GM10266 (cell line): ENCODE measurements around the gene CXXC5.
"Not testable (repeated sequence)": the region's sequence is repeated elsewhere in the genome, so short reads cannot be mapped to it uniquely, and the experiment has no call there.

Experiments
- DNase-seq: peaks from one replicate; pipeline ENCODE4 v3.0.0; 2012; ENCODE audit errors: extremely low spot score
- TF ChIP-seq, protein P1 (sequence below): IDR thresholded peaks from 2 replicates; pipeline ENCODE4 v1.5.1; 2012; ENCODE audit warnings: mild to moderate bottlenecking, low read depth; ENCODE audit not compliant: control insufficient read depth, insufficient read depth; ENCODE audit errors: missing control alignments

The CXXC5 gene

DNA sequence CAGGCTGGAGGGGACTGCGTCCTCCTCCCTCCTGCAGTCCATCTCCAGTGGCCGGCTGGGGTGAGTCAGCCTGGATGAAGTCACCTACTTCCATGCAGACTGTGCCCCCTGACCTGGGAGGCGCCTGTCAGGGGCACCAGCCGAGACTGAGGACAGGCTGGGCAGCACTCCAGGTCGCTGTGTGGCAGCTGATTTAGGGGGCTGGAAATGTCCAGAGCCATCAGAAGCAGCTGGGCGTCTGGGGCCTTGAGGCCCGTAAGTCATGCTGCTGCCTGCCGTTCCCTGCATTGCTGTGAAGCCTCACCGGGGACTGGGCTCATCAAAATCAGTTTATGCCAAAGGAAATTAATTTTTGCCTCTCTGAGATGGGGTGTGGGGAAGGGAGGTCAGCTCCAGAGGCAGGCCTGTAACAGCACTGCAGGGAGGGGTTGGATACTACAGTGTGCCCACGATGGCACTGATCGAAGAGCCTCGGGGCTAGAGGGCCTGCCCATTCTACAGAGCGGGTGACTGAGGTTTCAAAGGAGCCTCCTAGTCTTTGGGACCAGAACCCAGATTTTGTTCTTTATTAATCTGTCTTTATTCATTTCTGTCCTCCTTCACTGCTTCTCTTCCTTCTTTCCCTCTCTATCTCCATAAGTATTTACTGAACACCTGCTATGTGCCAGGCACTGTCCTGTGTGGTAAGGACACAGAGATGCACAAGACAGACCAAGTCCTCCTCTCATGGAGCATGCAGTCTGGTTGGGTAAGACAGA, 77.1 kb downstream of the CXXC5 start:
- TF ChIP-seq, protein P1, sequence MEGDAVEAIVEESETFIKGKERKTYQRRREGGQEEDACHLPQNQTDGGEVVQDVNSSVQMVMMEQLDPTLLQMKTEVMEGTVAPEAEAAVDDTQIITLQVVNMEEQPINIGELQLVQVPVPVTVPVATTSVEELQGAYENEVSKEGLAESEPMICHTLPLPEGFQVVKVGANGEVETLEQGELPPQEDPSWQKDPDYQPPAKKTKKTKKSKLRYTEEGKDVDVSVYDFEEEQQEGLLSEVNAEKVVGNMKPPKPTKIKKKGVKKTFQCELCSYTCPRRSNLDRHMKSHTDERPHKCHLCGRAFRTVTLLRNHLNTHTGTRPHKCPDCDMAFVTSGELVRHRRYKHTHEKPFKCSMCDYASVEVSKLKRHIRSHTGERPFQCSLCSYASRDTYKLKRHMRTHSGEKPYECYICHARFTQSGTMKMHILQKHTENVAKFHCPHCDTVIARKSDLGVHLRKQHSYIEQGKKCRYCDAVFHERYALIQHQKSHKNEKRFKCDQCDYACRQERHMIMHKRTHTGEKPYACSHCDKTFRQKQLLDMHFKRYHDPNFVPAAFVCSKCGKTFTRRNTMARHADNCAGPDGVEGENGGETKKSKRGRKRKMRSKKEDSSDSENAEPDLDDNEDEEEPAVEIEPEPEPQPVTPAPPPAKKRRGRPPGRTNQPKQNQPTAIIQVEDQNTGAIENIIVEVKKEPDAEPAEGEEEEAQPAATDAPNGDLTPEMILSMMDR = no peak
- DNase-seq = no peak

DNA sequence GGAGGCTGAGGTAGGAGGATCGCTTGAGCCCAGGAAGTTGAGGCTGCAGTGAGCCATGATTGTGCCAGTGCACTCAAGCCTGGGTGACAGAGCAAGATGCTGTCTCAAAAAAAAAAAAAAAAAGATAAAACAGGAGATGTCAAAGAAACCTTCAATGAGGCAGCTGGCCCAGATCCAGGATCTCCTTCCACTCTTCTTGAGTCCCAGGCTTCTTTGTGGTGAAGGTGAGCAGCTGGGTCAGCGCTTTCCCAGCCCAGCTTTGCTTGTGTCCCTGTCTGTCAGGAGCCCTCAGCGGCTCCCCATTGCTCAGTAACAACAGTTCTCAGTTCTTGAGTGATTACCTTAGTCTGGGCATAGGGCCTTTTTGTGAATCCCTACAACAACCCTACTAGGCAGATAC, 78.1 kb downstream of the CXXC5 start:
- no peak for DNase-seq
- TF ChIP-seq, protein P1 = no peak

DNA sequence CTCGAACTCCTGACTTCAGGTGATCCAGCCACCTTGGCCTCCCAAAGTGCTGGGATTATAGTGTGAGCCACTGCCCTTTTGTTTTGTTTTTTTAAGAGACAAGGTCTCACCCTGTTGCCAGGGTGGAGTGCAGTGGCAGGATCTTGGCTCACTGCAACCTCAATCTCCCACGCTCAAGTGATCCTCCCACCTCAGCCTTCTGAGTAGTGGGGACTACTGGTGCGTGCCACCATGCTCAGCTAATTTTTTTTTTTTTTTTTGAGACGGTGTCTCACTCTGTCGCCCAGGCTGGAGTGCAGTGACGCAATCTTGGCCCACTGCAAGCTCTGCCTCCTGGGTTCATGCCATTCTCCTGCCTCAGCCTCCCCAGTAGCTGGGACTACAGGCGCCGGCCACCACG, 79.5 kb downstream of the CXXC5 start:
- DNase-seq = not testable (repeated sequence)

DNA sequence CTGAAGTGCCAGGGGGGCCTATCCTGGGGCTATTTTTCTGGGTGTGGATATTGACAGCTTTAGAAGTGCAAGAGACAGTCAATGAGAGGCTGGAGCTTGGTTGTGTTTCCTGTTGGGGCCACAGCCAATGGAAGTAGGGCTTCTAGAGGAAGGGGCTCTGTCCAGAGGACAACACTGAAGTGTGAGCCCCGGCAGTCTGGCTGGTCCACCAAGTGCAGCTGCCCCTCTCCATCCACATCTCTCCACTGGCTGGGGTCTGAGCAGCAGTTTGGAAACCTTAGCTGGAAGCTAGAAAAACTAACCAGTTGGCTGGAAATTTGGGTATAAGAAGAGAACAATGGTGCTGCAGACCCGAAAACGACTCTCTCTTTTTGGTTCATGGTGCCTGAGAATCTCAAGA, 83.1 kb downstream of the CXXC5 start:
- TF ChIP-seq, protein P1 = no peak
- DNase-seq = no peak

DNA sequence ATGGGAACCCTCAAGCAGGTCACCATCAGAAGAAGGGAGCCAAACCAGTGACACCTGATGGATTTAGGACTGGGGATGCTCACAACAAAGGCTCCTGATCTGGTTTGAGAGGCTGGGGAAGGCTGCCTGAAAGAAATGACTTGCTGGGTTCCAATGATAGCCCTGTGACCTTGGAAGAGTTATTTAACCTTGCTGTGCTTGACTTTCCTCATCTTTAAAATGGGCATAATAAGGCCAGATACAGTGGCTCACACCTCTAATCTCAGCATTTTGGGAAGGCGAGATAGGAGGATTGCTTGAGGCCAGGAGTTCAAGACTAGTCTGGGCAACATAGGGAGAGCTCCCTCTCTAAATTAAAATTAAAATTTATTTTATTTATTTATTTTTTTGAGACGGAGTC, 83.9 kb downstream of the CXXC5 start:
- no peak for DNase-seq
- TF ChIP-seq, protein P1 = no peak

DNA sequence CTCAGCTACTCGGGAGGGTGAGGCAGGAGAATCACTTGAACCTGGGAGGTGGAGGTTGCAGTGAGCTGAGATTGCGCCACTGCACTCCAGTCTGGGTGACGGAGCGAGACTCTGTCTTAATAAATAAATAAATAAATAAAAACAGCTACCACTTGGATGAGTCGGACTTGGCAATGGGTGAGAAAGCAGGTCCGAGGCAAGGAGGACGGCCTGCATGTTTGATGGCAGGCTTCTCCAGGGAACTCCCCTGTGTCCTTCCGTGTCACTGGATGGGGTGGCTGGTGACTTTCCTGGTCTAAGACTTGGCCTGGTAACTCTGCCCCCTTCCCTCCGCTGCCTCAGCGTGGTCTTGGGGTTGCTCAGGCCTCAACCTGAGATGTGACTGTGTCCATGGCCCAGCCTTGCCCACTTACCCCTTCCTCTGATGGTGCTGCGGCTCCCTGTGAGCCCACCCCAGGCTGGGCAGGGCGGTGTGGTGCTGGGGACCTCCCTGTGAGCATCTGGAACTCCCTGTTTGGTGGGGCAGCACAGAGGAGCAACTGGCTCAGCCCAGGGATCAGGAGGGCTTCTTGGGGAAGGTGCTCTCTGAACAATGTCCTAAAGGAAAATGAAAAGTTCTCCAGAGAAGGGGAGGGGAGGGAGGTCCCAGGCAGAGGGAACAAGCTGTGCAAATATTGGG, 85.0 kb downstream of the CXXC5 start:
- DNase-seq = no peak
- TF ChIP-seq, protein P1 = no peak
